Epithelial cell of proximal tubule (primary cell): ENCODE measurements around the gene GZMH. TPM values are rescaled to one million over a fixed set of nuclear protein-coding genes. Genes with fewer than 3 reads are reported as not detected.

Source experiments
- DNase-seq: peaks from one replicate; pipeline ENCODE4 v3.0.0-alpha.2; 2011; ENCODE audit warnings: low read depth
- H3K4me3 ChIP-seq: 2 replicates; pipeline ENCODE4 v1.5.1; 2011; ENCODE audit warnings: low read depth, mild to moderate bottlenecking, low read length
- CTCF ChIP-seq: conservative IDR thresholded peaks from 2 replicates; pipeline ENCODE4 v1.5.1; 2012; ENCODE audit warnings: low read depth, mild to moderate bottlenecking, low read length
- total RNA-seq: library from RNA; depleted of rRNA; stranded (reverse); fragments of >200 nt; gene quantifications from 2 replicates; pipeline ENCODE4 v1.2.3, GENCODE V29; 2015

The GZMH gene
- total RNA-seq, 1 donor from 2014 or later, result not detected

GRCh38 chr14:24566318-24566717, 43.2 kb downstream of the GZMH start:
- H3K4me3 ChIP-seq, result no peak overlapping the region
- TF ChIP-seq CTCF, result no peak
- DNase-seq, result no peak

- TF ChIP-seq CTCF, result no peak
- H3K4me3 ChIP-seq, result no peak overlapping the region
- no peak for DNase-seq
Observed at GRCh38 chr14:24565766-24566165, 43.7 kb downstream of the GZMH start.

- no peak for DNase-seq
- no peak overlapping the region for H3K4me3 ChIP-seq
- TF ChIP-seq CTCF, result no peak
Observed at GRCh38 chr14:24563505-24563904, 46.0 kb downstream of the GZMH start.

- TF ChIP-seq CTCF, result no peak
- no peak overlapping the region for H3K4me3 ChIP-seq
- DNase-seq, result peak; percentile 59
Observed at GRCh38 chr14:24556756-24557155, 52.7 kb downstream of the GZMH start.

Other genes starting within 250 kb of the GZMH start
- 4.5 and 30.2 TPM in 2 replicates for gene NFATC4, start 241.5 kb downstream of the GZMH start, total RNA-seq
- gene NYNRIN, start 210.7 kb downstream of the GZMH start, total RNA-seq, result 3.4 and 6.2 TPM in 2 replicates
- 0.43 and 1.3 TPM in 2 replicates for gene CBLN3, start 180.0 kb downstream of the GZMH start, total RNA-seq
- 38.3 and 41.6 TPM in 2 replicates for gene KHNYN, start 179.7 kb downstream of the GZMH start, total RNA-seq
- gene SDR39U1, start 166.9 kb downstream of the GZMH start, total RNA-seq, result 27.4 and 36.9 TPM in 2 replicates
- gene CMA1, start 101.4 kb downstream of the GZMH start, total RNA-seq, result not detected in 2 replicates
- not detected in 2 replicates for gene CTSG, start 33.4 kb downstream of the GZMH start, total RNA-seq
- not detected in 2 replicates for gene GZMB, start 24.5 kb upstream of the GZMH start, total RNA-seq